Loucy (cell line): Measurements from ENCODE around the gene FASLG.

Experiments
- CTCF ChIP-seq: fragments of 200-600 bp; sonication (generic); conservative IDR thresholded peaks from 2 replicates; pipeline ENCODE4 v1.5.1; 2014; ENCODE audit warnings: mild to moderate bottlenecking, antibody characterized with exemption, low read length
- EZH2phosphoT487 ChIP-seq: fragments of 200-600 bp; IDR thresholded peaks from 2 replicates; pipeline ENCODE4 v1.6.1; 2018; ENCODE audit warnings: antibody characterized with exemption, mild to moderate bottlenecking, moderate library complexity, borderline replicate concordance

GRCh38 chr1:172713466-172713865 is 54.6 kb downstream of the FASLG start:
- TF ChIP-seq CTCF (no peak), EZH2phosphoT487 (no peak)
